ENCODE measurements around the gene FYB1. TPM values are rescaled to one million over a fixed set of nuclear protein-coding genes. Genes with fewer than 3 reads are reported as not detected.

The FYB1 gene
- total RNA-seq, 1 donor from 2014 or later, result not detected

DNA sequence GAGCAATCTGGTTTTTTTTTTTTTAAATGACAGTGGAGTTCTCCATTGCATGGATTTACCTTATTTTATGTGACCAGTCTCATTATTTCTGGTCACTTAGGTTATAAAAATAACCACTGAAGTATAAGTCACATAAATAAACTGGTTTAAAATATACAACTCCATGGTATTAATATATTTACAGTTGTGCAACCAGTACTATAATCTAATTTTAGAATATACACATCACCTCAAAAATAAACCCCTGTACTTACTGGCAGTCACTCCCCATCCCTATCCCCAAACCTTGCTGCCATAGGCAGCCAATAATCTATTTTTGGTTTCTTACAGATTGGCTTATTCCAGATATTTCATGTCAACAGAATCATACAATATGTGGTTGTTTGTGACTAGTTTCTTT lies 57.8 kb downstream of the FYB1 start:
- H3K4me3 ChIP-seq (ENCODE audit: low read depth, low read length), result no peak overlapping the region
- H3K27me3 ChIP-seq (ENCODE audit: control insufficient read depth, insufficient read depth, low read length), result no peaks in the 10 kb centered on the region
- TF ChIP-seq, protein P1, sequence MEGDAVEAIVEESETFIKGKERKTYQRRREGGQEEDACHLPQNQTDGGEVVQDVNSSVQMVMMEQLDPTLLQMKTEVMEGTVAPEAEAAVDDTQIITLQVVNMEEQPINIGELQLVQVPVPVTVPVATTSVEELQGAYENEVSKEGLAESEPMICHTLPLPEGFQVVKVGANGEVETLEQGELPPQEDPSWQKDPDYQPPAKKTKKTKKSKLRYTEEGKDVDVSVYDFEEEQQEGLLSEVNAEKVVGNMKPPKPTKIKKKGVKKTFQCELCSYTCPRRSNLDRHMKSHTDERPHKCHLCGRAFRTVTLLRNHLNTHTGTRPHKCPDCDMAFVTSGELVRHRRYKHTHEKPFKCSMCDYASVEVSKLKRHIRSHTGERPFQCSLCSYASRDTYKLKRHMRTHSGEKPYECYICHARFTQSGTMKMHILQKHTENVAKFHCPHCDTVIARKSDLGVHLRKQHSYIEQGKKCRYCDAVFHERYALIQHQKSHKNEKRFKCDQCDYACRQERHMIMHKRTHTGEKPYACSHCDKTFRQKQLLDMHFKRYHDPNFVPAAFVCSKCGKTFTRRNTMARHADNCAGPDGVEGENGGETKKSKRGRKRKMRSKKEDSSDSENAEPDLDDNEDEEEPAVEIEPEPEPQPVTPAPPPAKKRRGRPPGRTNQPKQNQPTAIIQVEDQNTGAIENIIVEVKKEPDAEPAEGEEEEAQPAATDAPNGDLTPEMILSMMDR (IDR thresholded peaks at IDR 0.05; ENCODE audit: insufficient read depth, low read length, poor library complexity, severe bottlenecking), result no peak
- no peak for DNase-seq (ENCODE audit: low read depth)
- H3K36me3 ChIP-seq (ENCODE audit: control insufficient read depth, insufficient read depth, low read length), result no peaks in the 10 kb centered on the region

DNA sequence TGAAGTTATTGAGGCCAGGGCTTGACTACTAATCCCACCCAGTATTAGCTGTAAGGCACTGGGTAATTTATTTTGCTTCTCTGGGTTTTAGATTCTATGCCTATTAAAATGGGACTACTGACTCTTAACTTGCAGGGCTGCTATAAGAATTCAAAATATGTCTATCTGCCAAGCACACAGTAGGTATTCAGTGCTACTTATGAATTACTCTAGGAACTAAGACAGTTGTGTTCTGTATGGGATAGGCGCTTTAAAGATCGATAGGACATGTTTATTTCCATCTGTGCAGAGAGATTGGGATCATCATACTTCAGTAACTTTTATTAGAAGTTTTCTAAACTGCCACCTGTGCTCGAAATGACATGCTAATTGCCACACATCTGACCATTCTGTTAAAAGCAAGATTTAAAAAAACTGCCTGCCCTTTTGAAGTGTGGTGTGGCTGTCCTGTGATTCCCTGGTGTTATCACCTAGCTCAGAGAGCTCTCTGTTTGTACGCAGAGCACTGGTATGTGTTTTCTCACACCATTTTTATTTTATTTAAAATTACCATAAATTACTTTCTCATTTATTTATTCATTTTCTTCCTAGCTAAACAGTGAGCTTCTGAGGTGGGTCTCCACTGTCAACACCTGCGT lies 58.7 kb downstream of the FYB1 start:
- no peak overlapping the region for H3K4me3 ChIP-seq (ENCODE audit: low read depth, low read length)
- H3K27me3 ChIP-seq (ENCODE audit: control insufficient read depth, insufficient read depth, low read length), result no peaks in the 10 kb centered on the region
- no peaks in the 10 kb centered on the region for H3K36me3 ChIP-seq (ENCODE audit: control insufficient read depth, insufficient read depth, low read length)
- TF ChIP-seq, protein P1 (IDR thresholded peaks at IDR 0.05; ENCODE audit: insufficient read depth, low read length, poor library complexity, severe bottlenecking), result no peak
- no peak for DNase-seq (ENCODE audit: low read depth)

DNA sequence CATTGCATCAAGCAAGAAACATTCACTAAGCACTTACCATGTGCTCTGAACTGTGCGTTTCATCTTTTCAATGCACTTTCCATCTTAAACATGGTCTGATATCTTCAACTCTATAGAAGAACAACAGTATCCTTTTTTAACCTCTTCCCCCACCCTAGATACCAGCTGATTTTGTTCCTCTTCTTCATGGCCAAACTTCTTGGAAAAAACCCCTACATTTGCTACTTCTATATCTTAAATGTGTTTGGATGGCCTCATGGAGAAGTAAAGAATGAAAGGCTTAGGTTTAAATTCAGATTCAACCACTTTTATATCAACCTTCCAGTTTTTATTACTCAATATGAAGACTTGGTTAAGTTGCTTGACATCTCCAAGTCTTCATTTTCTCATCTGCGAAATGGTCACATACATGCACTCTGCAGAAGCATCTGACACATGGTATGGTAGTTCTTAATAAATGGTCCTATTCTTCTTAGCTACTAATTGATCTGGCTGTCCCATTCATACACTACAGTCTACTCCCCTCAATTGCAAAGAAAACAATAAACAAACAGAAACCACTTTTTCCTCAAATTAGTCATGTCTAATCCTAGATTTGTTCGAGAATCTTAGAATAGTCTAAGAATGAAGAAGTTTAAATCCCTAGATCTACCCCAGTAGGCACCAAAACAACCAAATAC lies 59.4 kb downstream of the FYB1 start:
- no peak overlapping the region for H3K4me3 ChIP-seq (ENCODE audit: low read depth, low read length)
- no peaks in the 10 kb centered on the region for H3K36me3 ChIP-seq (ENCODE audit: control insufficient read depth, insufficient read depth, low read length)
- no peak for DNase-seq (ENCODE audit: low read depth)
- TF ChIP-seq, protein P1 (IDR thresholded peaks at IDR 0.05; ENCODE audit: insufficient read depth, low read length, poor library complexity, severe bottlenecking), result no peak
- H3K27me3 ChIP-seq (ENCODE audit: control insufficient read depth, insufficient read depth, low read length), result no peaks in the 10 kb centered on the region

DNA sequence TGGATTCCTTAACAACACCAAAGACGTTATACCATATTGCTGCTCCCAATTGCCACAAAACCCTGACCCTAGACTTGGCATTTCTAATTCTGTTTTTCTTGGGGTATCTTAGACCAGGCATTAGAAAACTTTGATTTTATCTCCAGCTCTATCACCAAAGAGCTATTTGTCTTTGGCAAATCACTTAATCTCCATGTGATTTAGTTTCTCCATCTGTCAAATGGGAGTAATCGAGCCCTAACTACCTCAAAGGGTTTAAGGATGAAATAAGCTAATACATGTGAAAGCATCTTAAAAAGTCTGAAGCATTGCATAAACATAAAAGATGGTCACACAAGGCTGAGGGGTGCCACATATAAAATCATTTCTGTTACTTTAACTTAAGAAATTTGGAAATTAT lies 60.6 kb downstream of the FYB1 start:
- H3K27me3 ChIP-seq (ENCODE audit: control insufficient read depth, insufficient read depth, low read length), result no peaks in the 10 kb centered on the region
- no peaks in the 10 kb centered on the region for H3K36me3 ChIP-seq (ENCODE audit: control insufficient read depth, insufficient read depth, low read length)
- TF ChIP-seq, protein P1 (IDR thresholded peaks at IDR 0.05; ENCODE audit: insufficient read depth, low read length, poor library complexity, severe bottlenecking), result no peak
- H3K4me3 ChIP-seq (ENCODE audit: low read depth, low read length), result no peak overlapping the region
- no peak for DNase-seq (ENCODE audit: low read depth)

DNA sequence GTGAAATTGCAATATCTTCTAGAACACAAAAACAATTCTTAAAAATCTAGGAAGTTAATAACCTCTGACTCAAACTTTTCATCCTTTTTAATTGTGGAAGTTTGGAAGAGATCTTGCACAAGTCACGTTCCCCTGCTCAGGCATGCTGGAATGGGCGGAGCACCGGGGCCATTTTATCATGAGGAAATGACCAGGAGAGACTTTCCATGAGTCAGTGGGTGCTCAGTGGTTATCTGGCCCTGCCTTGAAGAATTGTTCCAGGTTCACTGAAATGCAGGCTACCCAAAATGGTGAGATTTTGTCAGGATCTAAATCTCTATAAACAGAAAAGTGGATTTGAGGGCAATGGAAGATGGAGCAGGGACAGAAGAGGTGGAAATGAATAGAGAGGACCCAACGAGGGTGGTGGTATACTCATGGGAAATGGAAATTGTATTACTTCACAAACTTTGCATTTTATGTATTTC lies 61.2 kb downstream of the FYB1 start:
- Histone ChIP-seq H3K36me3 (ENCODE audit: control insufficient read depth, insufficient read depth, low read length) (no peaks in the 10 kb centered on the region), H3K4me3 (ENCODE audit: low read depth, low read length) (no peak overlapping the region), H3K27me3 (ENCODE audit: control insufficient read depth, insufficient read depth, low read length) (no peaks in the 10 kb centered on the region)
- DNase-seq (ENCODE audit: low read depth), result no peak
- TF ChIP-seq, protein P1 (IDR thresholded peaks at IDR 0.05; ENCODE audit: insufficient read depth, low read length, poor library complexity, severe bottlenecking), result no peak

All from kidney epithelial cell (primary cell).